ENCODE data around the gene SEZ6L2. TPM values are rescaled to one million over a fixed set of nuclear protein-coding genes. Genes with fewer than 3 reads are reported as not detected.
A peak's percentile ranks its signal among the peaks of the same experiment; 100 is the strongest.

Gene SEZ6L2
- total and polyA plus RNA-seq, 2 experiments from 2014 or later: 18.0 to 71.9 TPM

GRCh38 chr16:29837841-29838240 lies 61.5 kb downstream of the SEZ6L2 start (continued):
- TF ChIP-seq, protein P1, sequence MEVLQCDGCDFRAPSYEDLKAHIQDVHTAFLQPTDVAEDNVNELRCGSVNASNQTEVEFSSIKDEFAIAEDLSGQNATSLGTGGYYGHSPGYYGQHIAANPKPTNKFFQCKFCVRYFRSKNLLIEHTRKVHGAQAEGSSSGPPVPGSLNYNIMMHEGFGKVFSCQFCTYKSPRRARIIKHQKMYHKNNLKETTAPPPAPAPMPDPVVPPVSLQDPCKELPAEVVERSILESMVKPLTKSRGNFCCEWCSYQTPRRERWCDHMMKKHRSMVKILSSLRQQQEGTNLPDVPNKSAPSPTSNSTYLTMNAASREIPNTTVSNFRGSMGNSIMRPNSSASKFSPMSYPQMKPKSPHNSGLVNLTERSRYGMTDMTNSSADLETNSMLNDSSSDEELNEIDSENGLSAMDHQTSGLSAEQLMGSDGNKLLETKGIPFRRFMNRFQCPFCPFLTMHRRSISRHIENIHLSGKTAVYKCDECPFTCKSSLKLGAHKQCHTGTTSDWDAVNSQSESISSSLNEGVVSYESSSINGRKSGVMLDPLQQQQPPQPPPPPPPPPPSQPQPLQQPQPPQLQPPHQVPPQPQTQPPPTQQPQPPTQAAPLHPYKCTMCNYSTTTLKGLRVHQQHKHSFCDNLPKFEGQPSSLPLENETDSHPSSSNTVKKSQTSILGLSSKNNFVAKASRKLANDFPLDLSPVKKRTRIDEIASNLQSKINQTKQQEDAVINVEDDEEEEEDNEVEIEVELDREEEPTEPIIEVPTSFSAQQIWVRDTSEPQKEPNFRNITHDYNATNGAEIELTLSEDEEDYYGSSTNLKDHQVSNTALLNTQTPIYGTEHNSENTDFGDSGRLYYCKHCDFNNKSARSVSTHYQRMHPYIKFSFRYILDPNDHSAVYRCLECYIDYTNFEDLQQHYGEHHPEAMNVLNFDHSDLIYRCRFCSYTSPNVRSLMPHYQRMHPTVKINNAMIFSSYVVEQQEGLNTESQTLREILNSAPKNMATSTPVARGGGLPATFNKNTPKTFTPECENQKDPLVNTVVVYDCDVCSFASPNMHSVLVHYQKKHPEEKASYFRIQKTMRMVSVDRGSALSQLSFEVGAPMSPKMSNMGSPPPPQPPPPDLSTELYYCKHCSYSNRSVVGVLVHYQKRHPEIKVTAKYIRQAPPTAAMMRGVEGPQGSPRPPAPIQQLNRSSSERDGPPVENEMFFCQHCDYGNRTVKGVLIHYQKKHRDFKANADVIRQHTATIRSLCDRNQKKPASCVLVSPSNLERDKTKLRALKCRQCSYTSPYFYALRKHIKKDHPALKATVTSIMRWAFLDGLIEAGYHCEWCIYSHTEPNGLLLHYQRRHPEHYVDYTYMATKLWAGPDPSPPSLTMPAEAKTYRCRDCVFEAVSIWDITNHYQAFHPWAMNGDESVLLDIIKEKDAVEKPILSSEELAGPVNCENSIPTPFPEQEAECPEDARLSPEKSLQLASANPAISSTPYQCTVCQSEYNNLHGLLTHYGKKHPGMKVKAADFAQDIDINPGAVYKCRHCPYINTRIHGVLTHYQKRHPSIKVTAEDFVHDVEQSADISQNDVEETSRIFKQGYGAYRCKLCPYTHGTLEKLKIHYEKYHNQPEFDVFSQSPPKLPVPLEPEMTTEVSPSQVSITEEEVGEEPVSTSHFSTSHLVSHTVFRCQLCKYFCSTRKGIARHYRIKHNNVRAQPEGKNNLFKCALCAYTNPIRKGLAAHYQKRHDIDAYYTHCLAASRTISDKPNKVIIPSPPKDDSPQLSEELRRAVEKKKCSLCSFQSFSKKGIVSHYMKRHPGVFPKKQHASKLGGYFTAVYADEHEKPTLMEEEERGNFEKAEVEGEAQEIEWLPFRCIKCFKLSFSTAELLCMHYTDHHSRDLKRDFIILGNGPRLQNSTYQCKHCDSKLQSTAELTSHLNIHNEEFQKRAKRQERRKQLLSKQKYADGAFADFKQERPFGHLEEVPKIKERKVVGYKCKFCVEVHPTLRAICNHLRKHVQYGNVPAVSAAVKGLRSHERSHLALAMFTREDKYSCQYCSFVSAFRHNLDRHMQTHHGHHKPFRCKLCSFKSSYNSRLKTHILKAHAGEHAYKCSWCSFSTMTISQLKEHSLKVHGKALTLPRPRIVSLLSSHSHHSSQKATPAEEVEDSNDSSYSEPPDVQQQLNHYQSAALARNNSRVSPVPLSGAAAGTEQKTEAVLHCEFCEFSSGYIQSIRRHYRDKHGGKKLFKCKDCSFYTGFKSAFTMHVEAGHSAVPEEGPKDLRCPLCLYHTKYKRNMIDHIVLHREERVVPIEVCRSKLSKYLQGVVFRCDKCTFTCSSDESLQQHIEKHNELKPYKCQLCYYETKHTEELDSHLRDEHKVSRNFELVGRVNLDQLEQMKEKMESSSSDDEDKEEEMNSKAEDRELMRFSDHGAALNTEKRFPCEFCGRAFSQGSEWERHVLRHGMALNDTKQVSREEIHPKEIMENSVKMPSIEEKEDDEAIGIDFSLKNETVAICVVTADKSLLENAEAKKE (CRISPR knock-in tag; IDR thresholded peaks at IDR 0.05): no peak
- no peak for TF ChIP-seq ZNF114 (CRISPR knock-in tag; IDR thresholded peaks at IDR 0.05)
- no peak for TF ChIP-seq ZNF331 (CRISPR knock-in tag; IDR thresholded peaks at IDR 0.05; ENCODE audit: low read depth)
- no peak for TF ChIP-seq EZH2phosphoT487 (IDR thresholded peaks at IDR 0.05; ENCODE audit: unreplicated experiment)
- no peak for TF ChIP-seq JUNB (IDR thresholded peaks at IDR 0.05; ENCODE audit: unreplicated experiment)
- no peak for TF ChIP-seq STAT1 (IDR thresholded peaks at IDR 0.05; ENCODE audit: unreplicated experiment)

DNA sequence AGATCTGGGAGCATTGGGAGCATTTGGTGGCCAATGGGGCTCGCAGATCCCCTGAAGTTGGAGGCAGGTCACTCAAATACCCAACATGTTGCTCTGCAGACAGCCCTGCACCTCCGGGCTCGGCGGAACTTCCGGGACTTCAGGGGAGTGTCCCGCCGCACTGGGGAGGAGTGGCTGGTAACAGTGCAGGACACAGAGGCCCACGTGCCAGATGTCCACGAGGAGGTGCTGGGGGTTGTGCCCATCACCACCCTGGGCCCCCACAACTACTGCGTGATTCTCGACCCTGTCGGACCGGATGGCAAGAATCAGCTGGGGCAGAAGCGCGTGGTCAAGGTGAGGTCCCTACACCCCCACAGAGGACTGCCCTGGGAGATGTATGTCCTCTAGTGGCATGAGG lies 62.7 kb downstream of the SEZ6L2 start:
- Histone ChIP-seq H3F3A (replicated peaks; ENCODE audit: low read depth) (no peaks in the 10 kb centered on the region), H3K4me2 (no peak overlapping the region), H3K27me3 (ENCODE audit: insufficient read depth) (no peaks in the 10 kb centered on the region), H3K4me3 (no peak overlapping the region), H3K36me3 (ENCODE audit: insufficient read depth) (no peaks in the 10 kb centered on the region), H3K79me2 (replicated peaks; ENCODE audit: insufficient read depth) (no peaks in the 10 kb centered on the region), H2AFZ (0 out of 2 replicates have a peak overlapping the region, but pooled peaks have one; percentile 52), H3K9me2 (ENCODE audit: insufficient read depth) (no peaks in the 10 kb centered on the region), H4K20me1 (replicated peaks; ENCODE audit: insufficient read depth) (no peaks in the 10 kb centered on the region), H3K27ac (ENCODE audit: low read depth) (no peak overlapping the region), H3K4me1 (ENCODE audit: insufficient read depth) (no peaks in the 10 kb centered on the region)
- Mint-ChIP-seq H3K9me3 (no peaks in the 10 kb centered on the region), H3K4me3 (no peak overlapping the region), H3K36me3 (ENCODE audit: low read depth) (no peaks in the 10 kb centered on the region), H3K4me1 (no peaks in the 10 kb centered on the region; the same call in 2 of the 3 replicates), H3K27ac (no peak overlapping the region), H3K27me3 (ENCODE audit: insufficient read depth, low read depth, poor library complexity) (peaks cover 3% of the 10 kb centered on the region)
- no peak for DNase-seq (ENCODE audit: low spot score)
- peak; percentile 52 for ATAC-seq
- TF ChIP-seq ETS1 (IDR thresholded peaks at IDR 0.05): no peak
- TF ChIP-seq, protein P1 (CRISPR knock-in tag; IDR thresholded peaks at IDR 0.05): no peak
- TF ChIP-seq EZH2 (IDR thresholded peaks at IDR 0.05; ENCODE audit: low read depth, unreplicated experiment): no peak
- no peak for TF ChIP-seq CREB1 (CRISPR knock-in tag; IDR thresholded peaks at IDR 0.05; ENCODE audit: low read depth)

Measured in GM23338 (cell line).